ENCODE measurements around the gene FDPS.

The FDPS gene

GRCh38 chr1:155308493-155309422 lies at the start of gene FDPS:
Gene FDPS, plus strand, starts transcription at chr1:155308866. Its CDS starts 924 bp downstream, at chr1:155309790.
- H3K9me3 Mint-ChIP-seq: no peaks in the 10 kb centered on the region
- H3K27ac Mint-ChIP-seq: peak within 1 kb of the TSS; percentile 99
- ATAC-seq (peak; percentile 99), DNase-seq (peak; percentile 95)
- peaks cover 37% of the 10 kb centered on the region for H3K36me3 Mint-ChIP-seq (ENCODE audit: low read depth)
- peaks cover 2% of the 10 kb centered on the region for H3K27me3 Mint-ChIP-seq
- H3K4me3 Mint-ChIP-seq: peak within 1 kb of the TSS; percentile 96
- peaks cover 38% of the 10 kb centered on the region for H3K4me1 Mint-ChIP-seq

GRCh38 chr1:155260276-155260675 lies 48.4 kb upstream of the FDPS start:
- Mint-ChIP-seq H3K27ac (peak overlapping the region; percentile 6), H3K4me1 (peaks cover 32% of the 10 kb centered on the region), H3K36me3 (ENCODE audit: low read depth) (peaks cover 46% of the 10 kb centered on the region), H3K9me3 (no peaks in the 10 kb centered on the region), H3K4me3 (peak overlapping the region; percentile 97), H3K27me3 (no peaks in the 10 kb centered on the region)
- ATAC-seq: no peak
- no peak for DNase-seq

GRCh38 chr1:155261493-155261851 lies 47.2 kb upstream of the FDPS start:
- H3K4me3 Mint-ChIP-seq: peak overlapping the region; percentile 97
- H3K27me3 Mint-ChIP-seq: no peaks in the 10 kb centered on the region
- DNase-seq (no peak), ATAC-seq (peak; percentile 22)
- H3K4me1 Mint-ChIP-seq: peaks cover 30% of the 10 kb centered on the region
- peaks cover 55% of the 10 kb centered on the region for H3K36me3 Mint-ChIP-seq (ENCODE audit: low read depth)
- H3K27ac Mint-ChIP-seq: peak overlapping the region; percentile 96
- no peaks in the 10 kb centered on the region for H3K9me3 Mint-ChIP-seq

- no peaks in the 10 kb centered on the region for H3K9me3 Mint-ChIP-seq
- H3K27ac Mint-ChIP-seq: peak within 1 kb of the TSS; percentile 96
- ATAC-seq (peak; percentile 98), DNase-seq (peak; percentile 89)
- H3K4me1 Mint-ChIP-seq: peaks cover 30% of the 10 kb centered on the region
- peak within 1 kb of the TSS; percentile 97 for H3K4me3 Mint-ChIP-seq
- peaks cover 59% of the 10 kb centered on the region for H3K36me3 Mint-ChIP-seq (ENCODE audit: low read depth)
- no peaks in the 10 kb centered on the region for H3K27me3 Mint-ChIP-seq
Measured at GRCh38 chr1:155261852-155262673, 46.6 kb upstream of the FDPS start, which contains the start of gene SCAMP3. Gene SCAMP3, minus strand, starts transcription at chr1:155262360. Its CDS starts 209 bp downstream, at chr1:155262151.

- DNase-seq (no peak), ATAC-seq (no peak)
- no peaks in the 10 kb centered on the region for H3K27me3 Mint-ChIP-seq
- H3K9me3 Mint-ChIP-seq: no peaks in the 10 kb centered on the region
- H3K4me3 Mint-ChIP-seq: peak overlapping the region; percentile 97
- peaks cover 32% of the 10 kb centered on the region for H3K4me1 Mint-ChIP-seq
- H3K27ac Mint-ChIP-seq: peak overlapping the region; percentile 96
- H3K36me3 Mint-ChIP-seq (ENCODE audit: low read depth): peaks cover 62% of the 10 kb centered on the region
Measured at GRCh38 chr1:155263067-155263466, 45.6 kb upstream of the FDPS start.

GRCh38 chr1:155266553-155266952 lies 42.1 kb upstream of the FDPS start:
- H3K27me3 Mint-ChIP-seq: no peaks in the 10 kb centered on the region
- DNase-seq (no peak), ATAC-seq (no peak)
- peaks cover 25% of the 10 kb centered on the region for H3K4me1 Mint-ChIP-seq
- no peaks in the 10 kb centered on the region for H3K9me3 Mint-ChIP-seq
- no peak overlapping the region for H3K27ac Mint-ChIP-seq
- peaks cover 72% of the 10 kb centered on the region for H3K36me3 Mint-ChIP-seq (ENCODE audit: low read depth)
- H3K4me3 Mint-ChIP-seq: no peak overlapping the region

GRCh38 chr1:155267373-155267772 lies 41.3 kb upstream of the FDPS start:
- Mint-ChIP-seq H3K27ac (no peak overlapping the region), H3K4me1 (peaks cover 24% of the 10 kb centered on the region), H3K27me3 (no peaks in the 10 kb centered on the region), H3K36me3 (ENCODE audit: low read depth) (peaks cover 74% of the 10 kb centered on the region), H3K4me3 (no peak overlapping the region), H3K9me3 (no peaks in the 10 kb centered on the region)
- ATAC-seq (no peak), DNase-seq (no peak)

GRCh38 chr1:155268630-155269029 lies 40.0 kb upstream of the FDPS start:
- H3K27ac Mint-ChIP-seq: no peak overlapping the region
- ATAC-seq: no peak

GRCh38 chr1:155269381-155269780 lies 39.3 kb upstream of the FDPS start:
- H3K9me3 Mint-ChIP-seq: no peaks in the 10 kb centered on the region
- DNase-seq: no peak
- no peak for ATAC-seq
- peaks cover 27% of the 10 kb centered on the region for H3K4me1 Mint-ChIP-seq
- H3K4me3 Mint-ChIP-seq: no peak overlapping the region
- no peaks in the 10 kb centered on the region for H3K27me3 Mint-ChIP-seq
- no peak overlapping the region for H3K27ac Mint-ChIP-seq
- peaks cover 63% of the 10 kb centered on the region for H3K36me3 Mint-ChIP-seq (ENCODE audit: low read depth)

More at GRCh38 chr1:155268630-155269029, 40.0 kb upstream of the FDPS start:
- Mint-ChIP-seq H3K9me3 (no peaks in the 10 kb centered on the region), H3K27me3 (no peaks in the 10 kb centered on the region), H3K36me3 (ENCODE audit: low read depth) (peaks cover 69% of the 10 kb centered on the region), H3K4me3 (no peak overlapping the region), H3K4me1 (peaks cover 24% of the 10 kb centered on the region)
- no peak for DNase-seq

GRCh38 chr1:155272466-155273342 lies 36.0 kb upstream of the FDPS start:
- no peak for DNase-seq
- Mint-ChIP-seq H3K27ac (peak overlapping the region; percentile 92), H3K36me3 (ENCODE audit: low read depth) (peaks cover 43% of the 10 kb centered on the region), H3K9me3 (no peaks in the 10 kb centered on the region), H3K4me1 (peaks cover 43% of the 10 kb centered on the region), H3K27me3 (no peaks in the 10 kb centered on the region), H3K4me3 (peak overlapping the region; percentile 97)
- peak; percentile 27 for ATAC-seq

- Mint-ChIP-seq H3K27me3 (no peaks in the 10 kb centered on the region), H3K27ac (peak within 1 kb of the TSS; percentile 92), H3K4me1 (peaks cover 44% of the 10 kb centered on the region), H3K36me3 (ENCODE audit: low read depth) (peaks cover 36% of the 10 kb centered on the region), H3K4me3 (peak within 1 kb of the TSS; percentile 97), H3K9me3 (no peaks in the 10 kb centered on the region)
- DNase-seq: peak; percentile 99
- ATAC-seq: peak; percentile 91
Measured at GRCh38 chr1:155273343-155274245, 35.1 kb upstream of the FDPS start, which contains the start of gene CLK2. Gene CLK2, minus strand, starts transcription at chr1:155273504. Its CDS starts 2,527 bp downstream, at chr1:155270977.

GRCh38 chr1:155277070-155277901 lies 31.4 kb upstream of the FDPS start, which contains the start of gene HCN3:
Gene HCN3, plus strand, starts transcription at chr1:155277463. Its CDS starts 128 bp downstream, at chr1:155277591.
- peaks cover 6% of the 10 kb centered on the region for H3K36me3 Mint-ChIP-seq (ENCODE audit: low read depth)
- ATAC-seq (peak; percentile 67), DNase-seq (peak; percentile 98)
- peaks cover 34% of the 10 kb centered on the region for H3K4me1 Mint-ChIP-seq
- H3K4me3 Mint-ChIP-seq: peak within 1 kb of the TSS; percentile 74
- H3K27me3 Mint-ChIP-seq: no peaks in the 10 kb centered on the region
- peak within 1 kb of the TSS; percentile 75 for H3K27ac Mint-ChIP-seq
- no peaks in the 10 kb centered on the region for H3K9me3 Mint-ChIP-seq

All from activated naive CD8-positive, alpha-beta T cell treated with anti-CD3 and anti-CD28 coated beads, Interleukin-2, amount 50 U/mL, for 24 hours (primary cell).